ENCODE measurements around the gene ITPR3. TPM values are rescaled to one million over a fixed set of nuclear protein-coding genes. Genes with fewer than 3 reads are reported as not detected.

Gene ITPR3
- total and polyA plus RNA-seq, 4 donors, result 6.0 to 11.9 (median 8.7) TPM

DNA sequence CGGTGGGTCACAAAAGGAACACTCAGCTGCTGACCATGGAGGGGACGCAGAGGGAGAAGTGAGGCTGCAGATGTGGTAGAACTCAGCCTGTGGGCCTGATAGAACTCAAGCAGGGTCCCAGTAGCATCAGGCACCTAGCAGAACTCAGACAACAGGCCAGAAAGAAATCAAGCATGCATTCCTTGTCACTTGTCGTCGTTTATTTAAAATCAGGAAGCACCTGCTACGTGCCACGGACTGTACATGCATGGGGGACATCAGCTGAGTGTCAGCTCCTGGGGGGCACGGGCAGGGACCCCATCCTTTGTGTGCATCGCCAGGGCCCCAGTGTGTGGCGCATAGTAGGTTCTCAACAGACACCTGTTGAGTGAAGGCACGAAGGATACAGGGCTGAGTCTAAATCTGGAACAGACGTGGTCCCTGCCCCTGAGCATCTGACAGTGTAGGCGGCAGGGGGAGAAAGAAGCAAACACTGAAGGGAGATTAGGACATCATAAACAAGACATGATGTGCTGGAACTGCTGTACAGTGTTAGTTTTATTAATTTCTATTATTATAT, 57.9 kb downstream of the ITPR3 start:
- DNase-seq (ENCODE audit: low read depth in 4 of 6, low spot score in 6 of 6), result no peak
- 89% methylated on average over 11 of the region's 12 CpGs for WGBS (ENCODE audit: insufficient coverage)
- H3K4me3 ChIP-seq (ENCODE audit: low read depth, low read length), result no peak overlapping the region
- peaks cover 23% of the 10 kb centered on the region for H3K4me1 ChIP-seq (ENCODE audit: control insufficient read depth, insufficient read depth, low read length)
- H3K27ac ChIP-seq (ENCODE audit: low read depth, low read length), result no peak overlapping the region
- peaks cover 8% of the 10 kb centered on the region for H3K36me3 ChIP-seq (ENCODE audit: control insufficient read depth, insufficient read depth, low read length)
- H3K9me3 ChIP-seq (ENCODE audit: control insufficient read depth, insufficient read depth, low read length), result no peaks in the 10 kb centered on the region
- no peaks in the 10 kb centered on the region for H3K27me3 ChIP-seq (ENCODE audit: control insufficient read depth, insufficient read depth, low read length)

DNA sequence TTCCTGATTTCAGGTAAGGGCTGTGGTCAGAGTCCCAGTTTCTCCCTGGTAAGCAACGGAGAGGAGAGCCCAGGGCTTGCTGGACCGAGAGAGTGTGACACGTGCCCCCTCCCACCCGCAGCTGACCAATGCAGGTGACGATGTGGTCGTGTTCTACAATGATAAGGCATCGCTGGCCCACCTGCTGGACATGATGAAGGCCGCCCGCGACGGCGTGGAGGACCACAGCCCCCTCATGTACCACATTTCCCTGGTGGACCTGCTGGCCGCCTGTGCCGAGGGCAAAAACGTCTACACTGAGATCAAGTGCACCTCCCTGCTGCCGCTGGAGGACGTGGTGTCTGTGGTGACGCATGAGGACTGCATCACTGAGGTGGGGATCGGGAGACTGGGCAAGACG, 58.6 kb downstream of the ITPR3 start:
- no peak overlapping the region for H3K4me3 ChIP-seq (ENCODE audit: low read depth, low read length)
- no peaks in the 10 kb centered on the region for H3K9me3 ChIP-seq (ENCODE audit: control insufficient read depth, insufficient read depth, low read length)
- H3K27me3 ChIP-seq (ENCODE audit: control insufficient read depth, insufficient read depth, low read length), result no peaks in the 10 kb centered on the region
- no peak overlapping the region for H3K27ac ChIP-seq (ENCODE audit: low read depth, low read length)
- 92% methylated on average over 20 of the region's 20 CpGs for WGBS (ENCODE audit: insufficient coverage)
- H3K4me1 ChIP-seq (ENCODE audit: control insufficient read depth, insufficient read depth, low read length), result peaks cover 18% of the 10 kb centered on the region
- DNase-seq (ENCODE audit: low read depth in 4 of 6, low spot score in 6 of 6), result no peak
- peaks cover 15% of the 10 kb centered on the region for H3K36me3 ChIP-seq (ENCODE audit: control insufficient read depth, insufficient read depth, low read length)

DNA sequence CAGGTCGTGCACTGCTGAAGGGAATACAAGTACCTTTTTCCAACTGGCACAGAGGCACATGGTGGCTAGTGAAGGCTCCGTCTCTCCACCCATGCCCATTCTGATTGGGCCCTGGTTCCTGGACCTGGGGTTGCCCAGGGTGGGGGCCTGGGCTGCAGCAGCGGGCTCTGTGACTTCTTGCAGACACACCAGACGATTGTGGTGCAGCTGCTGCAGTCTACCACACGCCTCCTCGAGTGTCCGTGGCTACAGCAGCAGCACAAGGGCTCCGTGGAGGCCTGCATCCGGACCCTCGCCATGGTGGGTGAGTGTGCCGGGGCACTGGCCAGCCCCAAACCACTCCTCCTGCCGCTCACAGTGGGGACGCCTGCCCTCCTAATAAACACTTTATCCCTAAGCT, 61.2 kb downstream of the ITPR3 start:
- no peak overlapping the region for H3K27ac ChIP-seq (ENCODE audit: low read depth, low read length)
- H3K27me3 ChIP-seq (ENCODE audit: control insufficient read depth, insufficient read depth, low read length), result no peaks in the 10 kb centered on the region
- H3K4me1 ChIP-seq (ENCODE audit: control insufficient read depth, insufficient read depth, low read length), result peaks cover 21% of the 10 kb centered on the region
- 94% methylated on average over 11 of the region's 13 CpGs for WGBS (ENCODE audit: insufficient coverage)
- no peak for DNase-seq (ENCODE audit: low read depth in 4 of 6, low spot score in 6 of 6)
- H3K36me3 ChIP-seq (ENCODE audit: control insufficient read depth, insufficient read depth, low read length), result peaks cover 29% of the 10 kb centered on the region
- H3K9me3 ChIP-seq (ENCODE audit: control insufficient read depth, insufficient read depth, low read length), result no peaks in the 10 kb centered on the region
- no peak overlapping the region for H3K4me3 ChIP-seq (ENCODE audit: low read depth, low read length)

DNA sequence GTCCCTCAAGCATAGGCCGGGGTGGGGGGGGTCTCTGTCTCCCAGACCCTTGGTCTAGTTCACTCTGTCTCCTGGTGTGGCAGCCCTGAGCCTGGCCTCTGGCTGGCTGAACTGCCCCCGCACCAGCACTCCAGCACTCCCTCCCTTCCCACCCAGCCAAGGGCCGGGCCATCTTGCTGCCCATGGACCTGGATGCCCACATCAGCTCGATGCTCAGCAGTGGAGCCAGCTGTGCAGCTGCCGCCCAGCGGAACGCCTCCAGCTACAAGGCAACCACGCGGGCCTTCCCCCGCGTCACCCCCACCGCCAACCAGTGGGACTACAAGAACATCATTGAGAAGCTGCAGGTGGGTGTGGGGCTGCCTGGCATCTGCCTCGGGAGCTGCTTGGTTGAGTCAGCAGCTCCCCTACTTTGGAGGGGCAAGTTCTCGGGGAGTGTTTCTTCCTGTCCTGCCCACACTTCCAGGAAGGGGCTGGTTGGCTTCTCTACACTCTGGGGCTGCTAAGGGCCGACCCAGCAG, 62.0 kb downstream of the ITPR3 start:
- Histone ChIP-seq H3K9me3 (ENCODE audit: control insufficient read depth, insufficient read depth, low read length) (no peaks in the 10 kb centered on the region), H3K4me3 (ENCODE audit: low read depth, low read length) (no peak overlapping the region), H3K27me3 (ENCODE audit: control insufficient read depth, insufficient read depth, low read length) (no peaks in the 10 kb centered on the region), H3K36me3 (ENCODE audit: control insufficient read depth, insufficient read depth, low read length) (peaks cover 33% of the 10 kb centered on the region), H3K4me1 (ENCODE audit: control insufficient read depth, insufficient read depth, low read length) (peaks cover 21% of the 10 kb centered on the region), H3K27ac (ENCODE audit: low read depth, low read length) (no peak overlapping the region)
- peak in 2 of 6 donors; percentile 38 to 46 for DNase-seq (ENCODE audit: low read depth in 4 of 6, low spot score in 6 of 6)
- 64% methylated on average over 7 of the region's 15 CpGs for WGBS (ENCODE audit: insufficient coverage)

DNA sequence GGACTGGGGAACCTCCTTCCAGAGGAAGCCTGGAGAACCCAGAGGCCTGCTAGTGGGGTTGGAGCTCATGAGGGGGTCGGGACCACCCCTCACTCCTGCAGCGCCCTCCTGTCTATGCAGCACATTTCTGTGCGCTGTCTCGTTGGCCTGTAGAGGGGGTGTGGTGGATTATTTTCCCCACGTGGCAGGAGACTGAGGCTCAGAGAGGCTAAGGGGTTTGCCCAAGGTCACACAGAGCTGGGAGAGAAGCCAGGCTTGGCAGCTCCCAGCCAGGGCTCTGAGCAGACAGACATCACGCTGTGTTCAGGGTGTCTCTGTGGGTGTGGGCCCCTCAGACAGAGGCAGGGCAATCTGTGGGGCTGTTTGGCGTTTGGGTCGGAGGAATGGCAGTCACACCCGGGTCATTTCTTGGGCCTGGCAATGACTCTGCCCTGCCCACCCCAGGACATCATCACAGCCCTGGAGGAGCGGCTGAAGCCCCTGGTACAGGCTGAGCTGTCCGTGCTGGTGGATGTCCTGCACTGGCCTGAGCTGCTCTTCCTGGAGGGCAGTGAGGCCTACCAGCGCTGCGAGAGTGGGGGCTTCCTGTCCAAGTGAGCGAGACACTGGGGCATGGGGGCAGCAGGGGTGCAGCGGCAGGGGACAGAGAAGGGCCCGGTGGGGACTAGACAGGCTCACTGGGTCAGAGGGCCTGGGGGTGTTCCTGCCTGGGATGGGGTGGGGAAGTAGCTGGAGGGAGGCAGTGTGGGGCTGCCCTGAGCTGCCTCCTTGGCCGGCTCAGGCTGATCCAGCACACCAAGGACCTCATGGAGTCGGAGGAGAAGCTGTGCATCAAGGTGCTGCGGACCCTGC, 62.7 kb downstream of the ITPR3 start:
- no peaks in the 10 kb centered on the region for H3K27me3 ChIP-seq (ENCODE audit: control insufficient read depth, insufficient read depth, low read length)
- no peak overlapping the region for H3K27ac ChIP-seq (ENCODE audit: low read depth, low read length)
- H3K4me1 ChIP-seq (ENCODE audit: control insufficient read depth, insufficient read depth, low read length), result peaks cover 21% of the 10 kb centered on the region
- 78% methylated on average over 17 of the region's 19 CpGs for WGBS (ENCODE audit: insufficient coverage)
- H3K4me3 ChIP-seq (ENCODE audit: low read depth, low read length), result no peak overlapping the region
- DNase-seq (ENCODE audit: low read depth in 4 of 6, low spot score in 6 of 6), result no peak
- H3K36me3 ChIP-seq (ENCODE audit: control insufficient read depth, insufficient read depth, low read length), result peaks cover 38% of the 10 kb centered on the region
- H3K9me3 ChIP-seq (ENCODE audit: control insufficient read depth, insufficient read depth, low read length), result no peaks in the 10 kb centered on the region

DNA sequence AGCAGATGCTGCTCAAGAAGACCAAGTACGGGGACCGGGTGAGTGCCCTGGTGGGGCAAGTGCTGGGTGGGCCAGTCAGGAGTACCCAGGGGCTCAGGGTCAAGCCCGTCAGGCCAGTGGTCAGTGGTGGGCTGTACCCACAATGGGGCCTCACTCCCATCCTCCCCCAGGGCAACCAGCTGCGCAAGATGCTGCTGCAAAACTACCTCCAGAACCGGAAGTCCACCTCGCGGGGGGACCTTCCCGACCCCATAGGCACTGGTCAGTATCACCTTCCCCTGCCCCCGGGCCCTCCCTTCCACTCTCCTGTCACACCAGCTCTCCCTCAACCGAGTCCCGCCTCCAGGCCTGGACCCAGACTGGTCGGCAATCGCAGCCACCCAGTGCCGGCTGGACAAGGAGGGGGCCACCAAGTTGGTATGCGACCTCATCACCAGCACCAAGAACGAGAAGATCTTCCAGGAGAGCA, 63.3 kb downstream of the ITPR3 start:
- no peaks in the 10 kb centered on the region for H3K27me3 ChIP-seq (ENCODE audit: control insufficient read depth, insufficient read depth, low read length)
- peaks cover 42% of the 10 kb centered on the region for H3K36me3 ChIP-seq (ENCODE audit: control insufficient read depth, insufficient read depth, low read length)
- DNase-seq (ENCODE audit: low read depth in 4 of 6, low spot score in 6 of 6), result no peak
- no peak overlapping the region for H3K27ac ChIP-seq (ENCODE audit: low read depth, low read length)
- no peaks in the 10 kb centered on the region for H3K9me3 ChIP-seq (ENCODE audit: control insufficient read depth, insufficient read depth, low read length)
- peaks cover 23% of the 10 kb centered on the region for H3K4me1 ChIP-seq (ENCODE audit: control insufficient read depth, insufficient read depth, low read length)
- no peak overlapping the region for H3K4me3 ChIP-seq (ENCODE audit: low read depth, low read length)
- WGBS (ENCODE audit: insufficient coverage), result 92% methylated on average over 16 of the region's 16 CpGs

DNA sequence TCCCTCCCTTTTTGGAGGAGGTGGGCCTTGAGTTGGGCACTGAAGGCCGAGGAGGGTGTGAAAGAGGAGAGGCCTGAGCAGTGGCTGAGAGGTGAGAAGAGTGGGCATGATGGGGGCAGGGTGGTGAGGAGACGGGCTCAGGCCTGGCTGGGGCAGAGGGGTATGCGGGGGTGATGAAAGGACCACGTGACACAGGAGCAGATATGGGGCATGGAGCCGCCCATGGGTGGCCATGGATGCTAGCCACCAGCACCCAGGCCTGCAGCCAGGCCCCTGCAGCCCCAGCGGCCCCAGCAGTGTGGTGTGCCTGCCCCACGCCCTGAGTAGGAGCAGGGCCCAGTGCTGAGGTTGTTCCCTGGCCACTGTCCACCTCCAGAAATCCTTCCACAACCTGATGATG, 63.9 kb downstream of the ITPR3 start:
- 95% methylated on average over 6 of the region's 7 CpGs for WGBS (ENCODE audit: insufficient coverage)
- peaks cover 18% of the 10 kb centered on the region for H3K4me1 ChIP-seq (ENCODE audit: control insufficient read depth, insufficient read depth, low read length)

DNA sequence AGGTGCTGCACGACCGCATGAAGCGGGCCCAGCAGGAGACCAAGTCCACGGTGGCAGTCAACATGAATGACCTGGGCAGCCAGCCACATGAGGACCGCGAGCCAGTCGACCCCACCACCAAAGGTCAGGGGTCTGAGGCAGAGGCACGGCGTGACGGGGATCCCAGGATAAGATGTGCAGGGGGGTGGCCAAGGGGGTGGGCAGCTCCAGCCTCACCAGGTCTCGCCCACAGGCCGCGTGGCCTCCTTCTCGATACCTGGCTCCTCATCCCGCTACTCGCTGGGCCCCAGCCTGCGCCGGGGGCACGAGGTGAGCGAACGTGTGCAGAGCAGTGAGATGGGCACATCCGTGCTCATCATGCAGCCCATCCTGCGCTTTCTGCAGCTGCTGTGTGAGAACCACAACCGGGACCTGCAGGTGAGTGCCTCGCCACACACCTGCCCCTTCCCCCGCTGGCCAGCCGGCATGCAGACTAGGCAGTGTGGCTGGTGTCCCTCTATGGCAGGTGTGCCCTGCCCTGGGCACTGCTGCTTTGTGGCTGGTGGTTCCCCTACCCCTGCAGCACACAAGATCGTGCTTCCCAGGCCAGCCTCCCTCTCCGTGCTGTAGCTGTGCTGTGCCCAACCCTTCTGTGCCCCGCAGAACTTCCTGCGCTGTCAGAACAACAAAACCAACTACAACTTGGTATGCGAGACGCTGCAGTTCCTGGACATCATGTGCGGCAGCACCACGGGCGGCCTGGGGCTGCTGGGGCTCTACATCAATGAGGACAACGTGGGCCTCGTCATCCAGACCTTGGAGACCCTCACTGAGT, 64.5 kb downstream of the ITPR3 start:
- Histone ChIP-seq H3K27ac (ENCODE audit: low read depth, low read length) (no peak overlapping the region), H3K27me3 (ENCODE audit: control insufficient read depth, insufficient read depth, low read length) (no peaks in the 10 kb centered on the region), H3K9me3 (ENCODE audit: control insufficient read depth, insufficient read depth, low read length) (no peaks in the 10 kb centered on the region), H3K36me3 (ENCODE audit: control insufficient read depth, insufficient read depth, low read length) (peaks cover 38% of the 10 kb centered on the region), H3K4me1 (ENCODE audit: control insufficient read depth, insufficient read depth, low read length) (peaks cover 18% of the 10 kb centered on the region), H3K4me3 (ENCODE audit: low read depth, low read length) (no peak overlapping the region)
- WGBS (ENCODE audit: insufficient coverage), result 76% methylated on average over 38 of the region's 38 CpGs
- no peak for DNase-seq (ENCODE audit: low read depth in 4 of 6, low spot score in 6 of 6)

More for the DNA sequence above, 63.9 kb downstream of the ITPR3 start:
- Histone ChIP-seq H3K9me3 (ENCODE audit: control insufficient read depth, insufficient read depth, low read length) (no peaks in the 10 kb centered on the region), H3K27me3 (ENCODE audit: control insufficient read depth, insufficient read depth, low read length) (no peaks in the 10 kb centered on the region), H3K27ac (ENCODE audit: low read depth, low read length) (no peak overlapping the region), H3K36me3 (ENCODE audit: control insufficient read depth, insufficient read depth, low read length) (peaks cover 42% of the 10 kb centered on the region), H3K4me3 (ENCODE audit: low read depth, low read length) (no peak overlapping the region)
- no peak for DNase-seq (ENCODE audit: low read depth in 4 of 6, low spot score in 6 of 6)

DNA sequence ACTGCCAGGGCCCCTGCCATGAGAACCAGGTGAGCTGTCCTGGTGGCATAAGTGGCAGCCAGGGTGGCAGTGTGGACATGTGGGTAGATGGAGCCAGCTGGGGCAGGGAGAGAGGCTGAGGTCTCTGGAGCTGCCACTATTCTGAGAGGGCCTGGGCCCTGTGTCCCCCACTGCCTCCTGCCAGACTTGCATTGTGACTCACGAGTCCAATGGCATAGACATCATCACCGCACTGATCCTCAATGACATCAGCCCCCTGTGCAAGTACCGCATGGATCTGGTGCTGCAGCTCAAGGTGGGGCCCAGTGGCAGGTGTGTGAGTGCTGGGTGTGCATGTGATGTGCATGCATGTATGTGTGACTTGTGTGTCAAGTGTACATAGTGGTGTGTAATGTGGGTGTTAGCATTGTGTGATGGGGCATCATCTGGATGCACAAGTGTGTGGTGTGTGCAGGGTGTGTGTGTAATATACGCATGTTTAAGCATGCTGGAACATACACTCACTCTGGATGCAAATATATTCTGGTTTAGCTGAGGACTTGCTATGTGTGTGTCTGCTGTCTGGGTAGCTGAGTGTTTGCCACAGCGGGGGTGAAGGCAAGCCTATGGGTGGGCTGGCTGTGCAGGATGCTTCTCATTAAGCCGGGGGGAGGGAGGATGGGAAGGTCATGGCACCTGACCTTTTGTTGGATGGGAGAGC, 65.3 kb downstream of the ITPR3 start:
- H3K4me1 ChIP-seq (ENCODE audit: control insufficient read depth, insufficient read depth, low read length), result peaks cover 18% of the 10 kb centered on the region
- no peaks in the 10 kb centered on the region for H3K9me3 ChIP-seq (ENCODE audit: control insufficient read depth, insufficient read depth, low read length)
- DNase-seq (ENCODE audit: low read depth in 4 of 6, low spot score in 6 of 6), result no peak
- WGBS (ENCODE audit: insufficient coverage), result 67% methylated on average over 6 of the region's 6 CpGs
- no peak overlapping the region for H3K4me3 ChIP-seq (ENCODE audit: low read depth, low read length)
- H3K27ac ChIP-seq (ENCODE audit: low read depth, low read length), result no peak overlapping the region
- no peaks in the 10 kb centered on the region for H3K27me3 ChIP-seq (ENCODE audit: control insufficient read depth, insufficient read depth, low read length)
- peaks cover 45% of the 10 kb centered on the region for H3K36me3 ChIP-seq (ENCODE audit: control insufficient read depth, insufficient read depth, low read length)
